ENCODE measurements around the gene TBC1D9B.

GRCh38 chr5:179834120-179834519, 73.6 kb downstream of the TBC1D9B start:
- TF ChIP-seq EZH2 (IDR thresholded peaks at IDR 0.05; ENCODE audit: borderline replicate concordance, low read length) (no peak), CTCF (conservative IDR thresholded peaks at IDR 0.05 in 1 of 2, IDR thresholded peaks at IDR 0.05 in 1 of 2; ENCODE audit: extremely low read depth in 1 of 2, insufficient read depth in 1 of 2, low read depth in 1 of 2, low read length in 2 of 2) (no peak)
